KMS-11 (cell line): ENCODE measurements around the gene ZNF592.

ENCODE experiments used
- H2AFZ ChIP-seq: fragments of 200-600 bp; sonication (generic); 2 replicates; pipeline ENCODE4 v1.6.1; 2016; ENCODE audit warnings: antibody characterized with exemption, mixed run types, low read depth
- H3K27ac ChIP-seq: fragments of 200-600 bp; sonication (generic); 2 replicates; pipeline ENCODE4 v1.6.1; 2016; ENCODE audit warnings: mild to moderate bottlenecking, mixed run types
- H3K27me3 ChIP-seq: fragments of 200-600 bp; sonication (generic); 2 replicates; pipeline ENCODE4 v1.6.1; 2017; ENCODE audit warnings: mild to moderate bottlenecking, low read depth, mixed run types, moderate library complexity; ENCODE audit not compliant: insufficient read depth
- H3K36me3 ChIP-seq: fragments of 200-600 bp; sonication (generic); 2 replicates; pipeline ENCODE4 v1.6.1; 2017; ENCODE audit warnings: mild to moderate bottlenecking, mixed run types; ENCODE audit not compliant: insufficient read depth
- H3K4me1 ChIP-seq: fragments of 200-600 bp; sonication (generic); 2 replicates; pipeline ENCODE4 v1.6.1; 2016; ENCODE audit warnings: mild to moderate bottlenecking, low read depth, mixed run types; ENCODE audit not compliant: poor library complexity, severe bottlenecking
- H3K4me2 ChIP-seq: fragments of 200-600 bp; sonication (generic); 2 replicates; pipeline ENCODE4 v1.7.0; 2016; ENCODE audit warnings: mild to moderate bottlenecking, mixed run types
- H3K4me3 ChIP-seq: fragments of 200-600 bp; sonication (generic); IDR thresholded peaks from 2 replicates; pipeline ENCODE4 v1.6.1; 2017; ENCODE audit warnings: low read depth, low read length, mixed read lengths; ENCODE audit not compliant: insufficient read depth
- H3K79me2 ChIP-seq: fragments of 200-600 bp; sonication (generic); 2 replicates; pipeline ENCODE4 v1.6.1; 2016; ENCODE audit warnings: low read depth, mixed run types; ENCODE audit not compliant: insufficient read depth
- H3K9ac ChIP-seq: fragments of 200-600 bp; sonication (generic); 2 replicates; pipeline ENCODE4 v1.6.1; 2016; ENCODE audit warnings: mild to moderate bottlenecking, mixed run types
- H4K20me1 ChIP-seq: fragments of 200-600 bp; sonication (generic); 2 replicates; pipeline ENCODE4 v1.6.1; 2016; ENCODE audit warnings: mild to moderate bottlenecking, mixed run types; ENCODE audit not compliant: insufficient read depth
- TF ChIP-seq, protein P1 (sequence below): fragments of 200-600 bp; sonication (generic); conservative IDR thresholded peaks from 2 replicates; pipeline ENCODE4 v1.6.1; 2017; ENCODE audit warnings: low read depth, mild to moderate bottlenecking, antibody characterized with exemption, low read length, moderate library complexity, mixed read lengths

The ZNF592 gene

DNA sequence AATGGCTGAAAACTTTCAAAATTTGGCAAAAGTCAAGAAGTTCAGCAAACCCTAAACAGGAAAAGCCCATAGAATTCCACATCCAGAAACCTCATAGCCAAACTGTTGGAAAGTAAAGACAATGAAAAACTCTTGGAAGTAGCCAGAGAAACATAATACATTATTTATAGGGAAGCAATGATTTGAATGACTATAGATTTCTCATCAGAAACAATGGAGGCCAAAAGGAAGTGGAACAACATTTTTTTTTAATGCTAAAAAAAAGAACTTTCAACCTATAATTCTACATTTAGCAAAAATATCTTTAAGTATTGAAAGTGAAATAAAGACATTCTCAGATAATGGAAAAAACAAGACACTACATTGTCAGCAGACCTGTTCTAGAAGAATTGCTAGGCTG lies 99.0 kb downstream of the ZNF592 start:
- Histone ChIP-seq H3K4me2 (no peak overlapping the region), H3K36me3 (no peaks in the 10 kb centered on the region), H3K4me3 (no peak overlapping the region), H3K79me2 (no peaks in the 10 kb centered on the region), H3K4me1 (no peaks in the 10 kb centered on the region), H2AFZ (no peak overlapping the region), H3K27me3 (no peaks in the 10 kb centered on the region), H3K9ac (no peak overlapping the region), H4K20me1 (no peaks in the 10 kb centered on the region), H3K27ac (no peak overlapping the region)
- TF ChIP-seq, protein P1, sequence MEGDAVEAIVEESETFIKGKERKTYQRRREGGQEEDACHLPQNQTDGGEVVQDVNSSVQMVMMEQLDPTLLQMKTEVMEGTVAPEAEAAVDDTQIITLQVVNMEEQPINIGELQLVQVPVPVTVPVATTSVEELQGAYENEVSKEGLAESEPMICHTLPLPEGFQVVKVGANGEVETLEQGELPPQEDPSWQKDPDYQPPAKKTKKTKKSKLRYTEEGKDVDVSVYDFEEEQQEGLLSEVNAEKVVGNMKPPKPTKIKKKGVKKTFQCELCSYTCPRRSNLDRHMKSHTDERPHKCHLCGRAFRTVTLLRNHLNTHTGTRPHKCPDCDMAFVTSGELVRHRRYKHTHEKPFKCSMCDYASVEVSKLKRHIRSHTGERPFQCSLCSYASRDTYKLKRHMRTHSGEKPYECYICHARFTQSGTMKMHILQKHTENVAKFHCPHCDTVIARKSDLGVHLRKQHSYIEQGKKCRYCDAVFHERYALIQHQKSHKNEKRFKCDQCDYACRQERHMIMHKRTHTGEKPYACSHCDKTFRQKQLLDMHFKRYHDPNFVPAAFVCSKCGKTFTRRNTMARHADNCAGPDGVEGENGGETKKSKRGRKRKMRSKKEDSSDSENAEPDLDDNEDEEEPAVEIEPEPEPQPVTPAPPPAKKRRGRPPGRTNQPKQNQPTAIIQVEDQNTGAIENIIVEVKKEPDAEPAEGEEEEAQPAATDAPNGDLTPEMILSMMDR = no peak

DNA sequence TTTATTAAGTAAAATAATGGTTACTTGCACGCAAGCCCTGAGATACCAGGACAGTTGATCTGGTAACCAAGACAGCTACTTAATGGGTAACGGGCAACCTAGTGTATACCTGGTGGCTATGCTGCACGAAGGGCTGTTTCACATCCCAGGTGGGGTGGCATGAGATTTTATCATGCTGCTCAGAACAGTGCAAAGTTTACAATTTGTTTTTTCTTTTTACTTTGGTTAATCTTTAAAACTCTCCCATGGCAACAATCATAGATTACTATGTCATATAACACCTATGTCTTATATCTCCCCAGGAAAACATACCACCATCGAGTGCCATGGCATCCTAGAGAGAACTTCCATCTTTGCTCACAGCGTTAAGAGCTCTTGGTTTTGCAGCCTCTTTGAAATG lies 103.8 kb downstream of the ZNF592 start:
- no peaks in the 10 kb centered on the region for H3K36me3 ChIP-seq
- no peak overlapping the region for H3K9ac ChIP-seq
- H3K27me3 ChIP-seq = no peaks in the 10 kb centered on the region

DNA sequence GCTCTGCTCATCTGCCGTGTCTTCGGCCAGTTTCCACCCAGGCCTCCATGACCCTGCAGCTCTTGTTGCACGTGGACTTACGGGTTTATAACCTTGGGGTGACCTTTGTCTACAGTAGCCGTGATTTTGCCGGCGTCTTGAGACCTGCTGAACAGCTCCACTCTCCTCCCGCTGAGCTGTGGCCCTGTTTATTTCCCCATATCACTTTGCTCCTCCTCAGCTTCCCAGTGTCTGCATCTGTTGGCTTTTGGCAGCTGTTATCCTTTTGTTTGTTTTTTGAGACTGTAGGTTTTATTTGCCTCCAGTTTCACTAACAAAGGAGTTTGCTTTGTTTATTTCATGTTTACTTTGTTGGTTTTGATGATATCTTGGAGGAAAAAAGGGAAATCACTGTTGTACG lies 106.7 kb downstream of the ZNF592 start:
- Histone ChIP-seq H2AFZ (no peak overlapping the region), H3K27me3 (no peaks in the 10 kb centered on the region), H3K4me2 (no peak overlapping the region), H3K27ac (no peak overlapping the region), H3K4me3 (no peak overlapping the region), H3K36me3 (no peaks in the 10 kb centered on the region), H3K4me1 (no peaks in the 10 kb centered on the region), H4K20me1 (no peaks in the 10 kb centered on the region), H3K9ac (no peak overlapping the region), H3K79me2 (no peaks in the 10 kb centered on the region)
- TF ChIP-seq, protein P1 = no peak

More for the DNA sequence above, 103.8 kb downstream of the ZNF592 start:
- Histone ChIP-seq H2AFZ (no peak overlapping the region), H3K4me1 (no peaks in the 10 kb centered on the region), H3K4me2 (no peak overlapping the region), H3K4me3 (no peak overlapping the region), H3K79me2 (no peaks in the 10 kb centered on the region), H4K20me1 (no peaks in the 10 kb centered on the region), H3K27ac (no peak overlapping the region)
- TF ChIP-seq, protein P1 = no peak

DNA sequence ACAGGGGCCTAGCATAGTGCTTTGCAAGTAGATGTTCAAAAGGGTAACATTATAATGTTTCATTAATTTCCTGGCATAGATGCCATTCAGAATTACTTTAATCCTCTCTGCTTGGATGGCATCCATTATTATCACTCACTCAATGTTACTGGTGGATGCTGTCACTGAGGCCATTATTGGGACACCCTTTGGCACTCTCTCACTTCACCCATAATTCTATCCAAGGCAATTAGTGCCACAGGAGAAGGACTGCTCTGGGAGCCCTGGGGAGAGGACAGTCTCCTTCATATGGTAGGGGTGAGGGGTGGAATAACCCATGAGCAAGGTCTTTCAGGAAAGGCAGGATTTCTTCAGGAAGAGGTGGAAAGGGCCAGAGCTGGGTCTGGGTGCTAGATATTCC lies 107.4 kb downstream of the ZNF592 start:
- Histone ChIP-seq H3K27me3 (no peaks in the 10 kb centered on the region), H2AFZ (no peak overlapping the region), H3K79me2 (no peaks in the 10 kb centered on the region), H3K4me2 (no peak overlapping the region), H3K4me3 (no peak overlapping the region), H3K4me1 (no peaks in the 10 kb centered on the region), H3K36me3 (no peaks in the 10 kb centered on the region), H3K9ac (no peak overlapping the region), H3K27ac (no peak overlapping the region), H4K20me1 (no peaks in the 10 kb centered on the region)
- TF ChIP-seq, protein P1 = no peak
